Heart left ventricle (tissue), 16 donors: ENCODE measurements around the gene WWTR1. TPM values are rescaled to one million over a fixed set of nuclear protein-coding genes. Genes with fewer than 3 reads are reported as not detected.
A peak's percentile ranks its signal among the peaks of the same experiment; 100 is the strongest.

ENCODE experiments used
- ATAC-seq, 4 donors: fragments of 200-7000 bp; cut with Tn5 transposase; one replicate each; pipeline ENCODE4 v1.9.1; 2020 to 2022; ENCODE audit warnings: moderate library complexity in 4 of 4, mild to moderate bottlenecking in 3 of 4, moderate number of reproducible peaks in 1 of 4
- DNase-seq, 5 donors: peaks; one replicate each; pipeline ENCODE4 v3.0.0-alpha.2; 2020
- H3K27ac ChIP-seq, 12 donors: fragments of 200-600 bp; sonication (generic) in 4 of 12; one replicate each; pipeline versions ENCODE4 v1.5.0 to v1.8.0; 2016 to 2022; ENCODE audit warnings: mild to moderate bottlenecking in 2 of 12
- H3K27me3 ChIP-seq, 9 donors: fragments of 200-600 bp; sonication (generic) in 2 of 9; one replicate each; pipeline versions ENCODE4 v1.5.1 to v1.8.0; 2016 to 2022; ENCODE audit warnings: mild to moderate bottlenecking in 3 of 9
- H3K36me3 ChIP-seq, 9 donors: fragments of 200-600 bp; sonication (generic) in 2 of 9; one replicate each; pipeline versions ENCODE4 v1.5.0 to v1.8.0; 2018 to 2022; ENCODE audit warnings: mild to moderate bottlenecking in 2 of 9
- H3K4me1 ChIP-seq, 12 donors: fragments of 200-600 bp; sonication (generic) in 4 of 12; one replicate each; pipeline versions ENCODE4 v1.5.0 to v1.8.0; 2016 to 2022; ENCODE audit warnings: mild to moderate bottlenecking in 3 of 12
- H3K4me3 ChIP-seq, 12 donors: fragments of 200-600 bp; sonication (generic) in 4 of 12; one replicate each; pipeline versions ENCODE4 v1.5.0 to v1.8.0; 2017 to 2022; ENCODE audit warnings: mild to moderate bottlenecking in 9 of 12, moderate library complexity in 4 of 12
- H3K9me3 ChIP-seq, 12 donors: fragments of 200-600 bp; sonication (generic) in 4 of 12; one replicate each; pipeline versions ENCODE4 v1.5.0 to v1.8.0; 2016 to 2022; ENCODE audit warnings: mild to moderate bottlenecking in 1 of 12
- CTCF ChIP-seq, 12 donors: fragments of 200-600 bp; sonication (generic) in 4 of 12; IDR thresholded peaks; one replicate each; pipeline versions ENCODE4 v1.5.0 to v1.8.0; 2018 to 2022; ENCODE audit warnings: antibody characterized with exemption in 12 of 12, mild to moderate bottlenecking in 5 of 12
- POLR2A ChIP-seq, 2 donors: fragments of 450-650 bp; IDR thresholded peaks; one replicate each; pipeline ENCODE4 v1.6.1; 2017; ENCODE audit warnings: antibody characterized with exemption in 2 of 2, mild to moderate bottlenecking in 2 of 2, moderate library complexity in 2 of 2
- WGBS, 4 donors: extraction: QIAGEN DNeasy Blood & Tissue Kit in 2 of 4; methylation state at CpG; one replicate each; pipeline versions ENCODE4 v1.1.5 to v1.1.7; 2013 to 2018; 5-methylcytosine and 5-hydroxymethylcytosine counted together
- intact Hi-C, 10 donors: fragments of 100-400 bp; cut with DNase I; formaldehyde crosslinking; loops; one replicate each; pipeline versions ENCODE4 v1.11.1 to v1.14.2; 2022
- polyA plus RNA-seq, 2 donors: library from polyadenylated mRNA; stranded (reverse); fragments of 200-250 nt; gene quantifications; one replicate each; pipeline ENCODE4 v1.2.3, GENCODE V29; 2013
- total RNA-seq, 9 donors: library from RNA; depleted of rRNA in 2 of 9; stranded (reverse); fragments of >200 nt in 2 of 9; fragmentation: NEBNext Ultra II Directional in 3 of 9; extraction: Animal tissue kit (Norgen Biotek cat#: 25700) in 3 of 9; gene quantifications; one replicate each; pipeline versions ENCODE4 v1.1.0 to v1.2.4, GENCODE V29; 2016 to 2023
- donor health status: ischemic (EF 13 %, LVEDD 7.1; RV severe dilation, severe dysfunction).
- donor health status: healthy with polysubstance abuse.
- donor health status: DM: no; HTN: yes; CAD: no.
- donor health status: DM: no; HTN: no; CAD: no.
- donor health status: ischemic (EF 25% LVEDD 6.9; RV normal size, moderate dysfunction).
- donor health status: ischemic (EF 25% LVEDD 5.7; RV mildly dilated, moderate dysfunction).
- donor health status: healthy.
- donor health status: DM: yes; HTN: yes; CAD: no.
- donor health status: ischemic (EF 35%, LVEDD 5.7; RV mildly dilated, moderate dysfunction).
- donor health status: nonischemic (EF 11% LVEDD 7.7; RV severe dilation, severe dysfunction).
- donor health status: DM: yes; HTN: yes; CAD: no.
- donor health status: PGD.
- donor health status: ischemic (EF 29% LVEDD 5.4; RV normal size, mild dysfunction).
- donor health status: nonischemic (EF 23%, LVEDD 6.1; RV moderate dilation, normal function).

WWTR1 gene
- total and polyA plus RNA-seq, 11 donors: 14.5 to 71.7 (median 41.2) TPM

DNA sequence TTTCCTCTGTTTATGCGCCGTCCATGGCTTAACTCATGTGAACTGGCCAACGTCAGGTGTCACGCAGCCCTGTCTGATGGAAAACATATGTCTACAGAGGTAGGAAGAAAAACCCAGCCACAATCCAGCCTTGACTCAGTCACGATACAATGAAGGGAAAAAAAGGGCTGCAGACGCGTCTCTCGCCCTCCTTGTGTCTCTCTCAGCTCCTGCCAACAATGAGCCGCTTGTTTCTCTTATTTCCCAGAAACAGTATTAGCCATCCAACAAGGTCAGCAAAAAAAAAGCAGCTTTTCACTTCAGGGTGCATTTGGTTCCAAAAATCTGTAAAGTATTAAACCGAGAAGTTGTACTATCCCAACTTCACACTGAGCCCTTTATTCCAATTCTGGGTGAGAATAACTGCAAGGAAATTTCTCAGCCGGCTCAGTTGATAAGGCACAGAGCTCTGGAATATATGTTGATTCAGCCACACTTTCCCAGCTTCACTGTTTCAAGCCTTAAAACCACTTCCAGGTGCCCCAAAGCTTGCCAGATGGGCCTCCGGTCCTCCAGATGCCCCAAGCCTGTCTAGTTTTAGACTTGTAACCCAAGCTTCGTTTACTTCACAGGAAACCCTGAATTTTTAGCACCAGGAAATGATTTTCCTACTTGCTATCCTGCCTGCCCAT lies 103.9 kb downstream of the WWTR1 start:
- Histone ChIP-seq H3K4me3 (no peak overlapping the region), H3K27ac (peak overlapping the region; percentile 5 to 81 (median 54)), H3K4me1 (peaks cover 0 to 66% (median 36%) of the 10 kb centered on the region in 12 donors), H3K27me3 (no peaks in the 10 kb centered on the region), H3K9me3 (no peaks in the 10 kb centered on the region), H3K36me3 (peaks cover 0 to 2% (median 0%) of the 10 kb centered on the region in 9 donors)
- no peak for TF ChIP-seq POLR2A (IDR thresholded peaks at IDR 0.05)
- TF ChIP-seq CTCF (IDR thresholded peaks at IDR 0.05): no peak
- 56 to 67% (median 62%) methylated on average over 13 of the region's 13 CpGs for WGBS, 4 donors
- intact Hi-C loops: no loop called here
- ATAC-seq (peak; percentile 68 to 81 (median 77)), DNase-seq (peak in 4 of 5 donors; percentile 59 to 73 (median 64))

DNA sequence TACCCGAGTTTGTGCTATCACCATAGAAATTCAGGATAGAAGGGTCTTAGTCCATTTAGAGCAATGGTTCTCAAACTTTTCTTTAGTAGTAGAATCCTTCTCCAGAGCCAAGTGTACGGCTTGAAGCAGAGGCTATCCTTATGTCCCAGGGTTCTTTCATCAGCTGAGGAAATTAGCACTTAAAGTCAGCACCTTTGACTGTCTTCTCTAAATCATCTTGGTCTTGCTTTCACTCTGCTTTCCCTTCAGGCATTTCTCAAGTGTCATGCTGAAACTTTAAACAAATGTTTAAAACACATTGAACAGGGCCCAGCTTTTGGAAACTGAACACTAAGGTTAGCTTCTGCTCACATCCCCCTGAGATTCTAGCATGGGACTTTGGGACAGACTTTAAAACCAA lies 105.1 kb downstream of the WWTR1 start:
- ATAC-seq (no peak), DNase-seq (no peak)
- TF ChIP-seq POLR2A (IDR thresholded peaks at IDR 0.05): no peak
- TF ChIP-seq CTCF (IDR thresholded peaks at IDR 0.05): no peak
- 81 to 84% (median 82%) methylated on average over 2 of the region's 2 CpGs for WGBS, 4 donors
- peak overlapping the region in 9 of 12 donors; percentile 22 to 81 (median 60) for H3K27ac ChIP-seq
- H3K27me3 ChIP-seq: no peaks in the 10 kb centered on the region
- peaks cover 0 to 71% (median 38%) of the 10 kb centered on the region in 12 donors for H3K4me1 ChIP-seq
- H3K9me3 ChIP-seq: no peaks in the 10 kb centered on the region
- H3K36me3 ChIP-seq: peaks cover 0 to 3% (median 0%) of the 10 kb centered on the region in 9 donors
- intact Hi-C loops: no loop called here
- no peak overlapping the region for H3K4me3 ChIP-seq

GRCh38 chr3:149551500-149551899 lies 106.3 kb downstream of the WWTR1 start:
- ATAC-seq (no peak), DNase-seq (no peak)
- H3K27ac ChIP-seq: peak overlapping the region in 4 of 12 donors; percentile 4 to 81 (median 53)
- no peaks in the 10 kb centered on the region for H3K27me3 ChIP-seq
- TF ChIP-seq CTCF (IDR thresholded peaks at IDR 0.05) (no peak), POLR2A (IDR thresholded peaks at IDR 0.05) (no peak)
- intact Hi-C loops: no loop called here
- H3K36me3 ChIP-seq: peaks cover 0 to 3% (median 0%) of the 10 kb centered on the region in 9 donors
- no peaks in the 10 kb centered on the region for H3K9me3 ChIP-seq
- peaks cover 0 to 72% (median 40%) of the 10 kb centered on the region in 12 donors for H3K4me1 ChIP-seq
- no peak overlapping the region for H3K4me3 ChIP-seq

GRCh38 chr3:149548669-149549065 lies 109.2 kb downstream of the WWTR1 start:
- Histone ChIP-seq H3K27ac (peak overlapping the region; percentile 25 to 83 (median 64)), H3K4me1 (peaks cover 0 to 48% (median 15%) of the 10 kb centered on the region in 12 donors), H3K27me3 (no peaks in the 10 kb centered on the region), H3K4me3 (no peak overlapping the region), H3K9me3 (no peaks in the 10 kb centered on the region), H3K36me3 (peaks cover 0 to 3% (median 0%) of the 10 kb centered on the region in 9 donors)
- 93 to 99% (median 96%) methylated on average over 4 of the region's 4 CpGs for WGBS, 4 donors
- intact Hi-C loops: no loop called here
- no peak for ATAC-seq
- DNase-seq: no peak
- no peak for TF ChIP-seq CTCF (IDR thresholded peaks at IDR 0.05)
- no peak for TF ChIP-seq POLR2A (IDR thresholded peaks at IDR 0.05)
